Measurements from ENCODE around the gene KIDINS220. TPM values are rescaled to one million over a fixed set of nuclear protein-coding genes. Genes with fewer than 3 reads are reported as not detected.

Gene KIDINS220
- total and polyA plus RNA-seq, 2 of the 13 experiments (the other 11 are each of a cell fraction or from before 2014, with no cell fraction given) = 25.2 to 32.3 TPM

DNA sequence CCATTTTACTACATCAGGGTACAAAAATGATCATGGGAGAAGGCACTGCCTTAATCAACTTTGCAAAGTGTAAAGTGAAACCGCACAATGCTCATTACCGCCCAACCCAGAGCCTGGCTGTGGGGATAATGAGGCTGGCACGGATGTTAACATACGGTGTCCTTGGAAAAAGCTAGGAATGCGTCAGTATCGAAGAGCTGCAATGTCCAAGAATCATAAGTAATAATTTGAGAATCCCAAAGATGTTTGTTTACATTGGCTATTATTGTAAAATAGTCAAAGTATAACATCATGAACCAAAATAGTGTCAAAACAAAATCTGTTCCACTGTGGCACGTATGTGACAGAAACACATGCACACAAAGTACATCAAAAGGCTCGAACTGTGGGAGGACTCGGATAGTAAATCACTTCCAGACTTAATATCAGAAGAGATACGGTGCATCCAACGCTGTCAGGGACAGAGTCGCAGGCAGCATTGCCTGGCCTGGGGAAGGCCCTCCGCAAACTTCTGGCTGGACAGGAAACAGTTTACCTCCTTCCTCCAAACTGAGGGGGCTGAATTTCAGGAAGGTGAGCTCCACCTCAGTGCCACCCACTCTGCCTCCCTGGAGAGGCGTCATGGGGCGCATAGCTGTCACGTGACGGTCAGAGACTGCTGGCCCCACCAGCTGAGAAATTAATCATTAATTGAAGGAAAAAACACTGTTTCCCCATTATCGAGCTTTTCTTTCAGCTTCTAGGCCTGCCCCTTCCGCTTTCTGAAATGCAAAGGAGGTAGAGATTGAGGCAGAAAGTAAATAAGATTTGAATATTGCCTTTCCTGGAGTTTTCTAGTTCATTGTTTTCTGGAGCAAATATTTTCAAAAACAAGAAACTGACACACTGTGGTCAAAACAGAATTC is 157.3 kb downstream of the KIDINS220 start (continued):
- TF ChIP-seq, protein P1, sequence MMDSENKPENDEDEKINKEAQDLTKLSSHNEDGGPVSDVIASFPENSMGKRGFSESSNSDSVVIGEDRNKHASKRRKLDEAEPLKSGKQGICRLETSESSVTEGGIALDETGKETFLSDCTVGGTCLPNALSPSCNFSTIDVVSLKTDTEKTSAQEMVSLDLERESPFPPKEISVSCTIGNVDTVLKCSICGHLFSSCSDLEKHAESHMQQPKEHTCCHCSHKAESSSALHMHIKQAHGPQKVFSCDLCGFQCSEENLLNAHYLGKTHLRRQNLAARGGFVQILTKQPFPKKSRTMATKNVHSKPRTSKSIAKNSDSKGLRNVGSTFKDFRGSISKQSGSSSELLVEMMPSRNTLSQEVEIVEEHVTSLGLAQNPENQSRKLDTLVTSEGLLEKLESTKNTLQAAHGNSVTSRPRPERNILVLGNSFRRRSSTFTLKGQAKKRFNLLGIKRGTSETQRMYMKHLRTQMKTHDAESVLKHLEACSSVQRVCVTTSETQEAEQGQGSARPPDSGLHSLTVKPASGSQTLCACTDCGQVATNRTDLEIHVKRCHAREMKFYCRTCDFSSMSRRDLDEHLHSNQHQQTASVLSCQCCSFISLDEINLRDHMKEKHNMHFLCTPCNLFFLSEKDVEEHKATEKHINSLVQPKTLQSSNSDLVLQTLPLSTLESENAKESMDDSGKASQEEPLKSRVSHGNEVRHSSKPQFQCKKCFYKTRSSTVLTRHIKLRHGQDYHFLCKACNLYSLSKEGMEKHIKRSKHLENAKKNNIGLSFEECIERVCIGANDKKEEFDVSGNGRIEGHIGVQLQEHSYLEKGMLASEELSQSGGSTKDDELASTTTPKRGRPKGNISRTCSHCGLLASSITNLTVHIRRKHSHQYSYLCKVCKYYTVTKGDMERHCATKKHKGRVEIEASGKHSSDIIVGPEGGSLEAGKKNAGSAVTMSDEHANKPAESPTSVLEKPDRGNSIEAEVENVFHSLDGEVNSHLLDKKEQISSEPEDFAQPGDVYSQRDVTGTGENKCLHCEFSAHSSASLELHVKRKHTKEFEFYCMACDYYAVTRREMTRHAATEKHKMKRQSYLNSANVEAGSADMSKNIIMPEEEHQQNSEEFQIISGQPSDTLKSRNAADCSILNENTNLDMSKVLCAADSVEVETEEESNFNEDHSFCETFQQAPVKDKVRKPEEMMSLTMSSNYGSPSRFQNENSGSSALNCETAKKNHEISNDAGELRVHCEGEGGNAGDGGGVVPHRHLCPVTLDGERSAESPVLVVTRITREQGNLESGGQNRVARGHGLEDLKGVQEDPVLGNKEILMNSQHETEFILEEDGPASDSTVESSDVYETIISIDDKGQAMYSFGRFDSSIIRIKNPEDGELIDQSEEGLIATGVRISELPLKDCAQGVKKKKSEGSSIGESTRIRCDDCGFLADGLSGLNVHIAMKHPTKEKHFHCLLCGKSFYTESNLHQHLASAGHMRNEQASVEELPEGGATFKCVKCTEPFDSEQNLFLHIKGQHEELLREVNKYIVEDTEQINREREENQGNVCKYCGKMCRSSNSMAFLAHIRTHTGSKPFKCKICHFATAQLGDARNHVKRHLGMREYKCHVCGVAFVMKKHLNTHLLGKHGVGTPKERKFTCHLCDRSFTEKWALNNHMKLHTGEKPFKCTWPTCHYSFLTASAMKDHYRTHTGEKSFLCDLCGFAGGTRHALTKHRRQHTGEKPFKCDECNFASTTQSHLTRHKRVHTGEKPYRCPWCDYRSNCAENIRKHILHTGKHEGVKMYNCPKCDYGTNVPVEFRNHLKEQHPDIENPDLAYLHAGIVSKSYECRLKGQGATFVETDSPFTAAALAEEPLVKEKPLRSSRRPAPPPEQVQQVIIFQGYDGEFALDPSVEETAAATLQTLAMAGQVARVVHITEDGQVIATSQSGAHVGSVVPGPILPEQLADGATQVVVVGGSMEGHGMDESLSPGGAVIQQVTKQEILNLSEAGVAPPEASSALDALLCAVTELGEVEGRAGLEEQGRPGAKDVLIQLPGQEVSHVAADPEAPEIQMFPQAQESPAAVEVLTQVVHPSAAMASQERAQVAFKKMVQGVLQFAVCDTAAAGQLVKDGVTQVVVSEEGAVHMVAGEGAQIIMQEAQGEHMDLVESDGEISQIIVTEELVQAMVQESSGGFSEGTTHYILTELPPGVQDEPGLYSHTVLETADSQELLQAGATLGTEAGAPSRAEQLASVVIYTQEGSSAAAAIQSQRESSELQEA (CRISPR knock-in tag; IDR thresholded peaks at IDR 0.05; ENCODE audit: not compliant biosample characterization) = no peak
- peak; percentile 56; the same call in 1 of the 2 replicates for TF ChIP-seq NFKBIZ (CRISPR knock-in tag; IDR thresholded peaks at IDR 0.05)
- TF ChIP-seq, protein P2, sequence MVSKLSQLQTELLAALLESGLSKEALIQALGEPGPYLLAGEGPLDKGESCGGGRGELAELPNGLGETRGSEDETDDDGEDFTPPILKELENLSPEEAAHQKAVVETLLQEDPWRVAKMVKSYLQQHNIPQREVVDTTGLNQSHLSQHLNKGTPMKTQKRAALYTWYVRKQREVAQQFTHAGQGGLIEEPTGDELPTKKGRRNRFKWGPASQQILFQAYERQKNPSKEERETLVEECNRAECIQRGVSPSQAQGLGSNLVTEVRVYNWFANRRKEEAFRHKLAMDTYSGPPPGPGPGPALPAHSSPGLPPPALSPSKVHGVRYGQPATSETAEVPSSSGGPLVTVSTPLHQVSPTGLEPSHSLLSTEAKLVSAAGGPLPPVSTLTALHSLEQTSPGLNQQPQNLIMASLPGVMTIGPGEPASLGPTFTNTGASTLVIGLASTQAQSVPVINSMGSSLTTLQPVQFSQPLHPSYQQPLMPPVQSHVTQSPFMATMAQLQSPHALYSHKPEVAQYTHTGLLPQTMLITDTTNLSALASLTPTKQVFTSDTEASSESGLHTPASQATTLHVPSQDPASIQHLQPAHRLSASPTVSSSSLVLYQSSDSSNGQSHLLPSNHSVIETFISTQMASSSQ (IDR thresholded peaks at IDR 0.05; ENCODE audit: low read depth) = peak; percentile 99
- TF ChIP-seq, protein P2 (CRISPR knock-in tag; IDR thresholded peaks at IDR 0.05; ENCODE audit: borderline replicate concordance) = peak; percentile 99
- TF ChIP-seq KDM6A (CRISPR knock-in tag; IDR thresholded peaks at IDR 0.05; ENCODE audit: low read depth) = peak; percentile 30; the same call in 1 of the 2 replicates
- TF ChIP-seq, protein P3, sequence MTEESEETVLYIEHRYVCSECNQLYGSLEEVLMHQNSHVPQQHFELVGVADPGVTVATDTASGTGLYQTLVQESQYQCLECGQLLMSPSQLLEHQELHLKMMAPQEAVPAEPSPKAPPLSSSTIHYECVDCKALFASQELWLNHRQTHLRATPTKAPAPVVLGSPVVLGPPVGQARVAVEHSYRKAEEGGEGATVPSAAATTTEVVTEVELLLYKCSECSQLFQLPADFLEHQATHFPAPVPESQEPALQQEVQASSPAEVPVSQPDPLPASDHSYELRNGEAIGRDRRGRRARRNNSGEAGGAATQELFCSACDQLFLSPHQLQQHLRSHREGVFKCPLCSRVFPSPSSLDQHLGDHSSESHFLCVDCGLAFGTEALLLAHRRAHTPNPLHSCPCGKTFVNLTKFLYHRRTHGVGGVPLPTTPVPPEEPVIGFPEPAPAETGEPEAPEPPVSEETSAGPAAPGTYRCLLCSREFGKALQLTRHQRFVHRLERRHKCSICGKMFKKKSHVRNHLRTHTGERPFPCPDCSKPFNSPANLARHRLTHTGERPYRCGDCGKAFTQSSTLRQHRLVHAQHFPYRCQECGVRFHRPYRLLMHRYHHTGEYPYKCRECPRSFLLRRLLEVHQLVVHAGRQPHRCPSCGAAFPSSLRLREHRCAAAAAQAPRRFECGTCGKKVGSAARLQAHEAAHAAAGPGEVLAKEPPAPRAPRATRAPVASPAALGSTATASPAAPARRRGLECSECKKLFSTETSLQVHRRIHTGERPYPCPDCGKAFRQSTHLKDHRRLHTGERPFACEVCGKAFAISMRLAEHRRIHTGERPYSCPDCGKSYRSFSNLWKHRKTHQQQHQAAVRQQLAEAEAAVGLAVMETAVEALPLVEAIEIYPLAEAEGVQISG (CRISPR knock-in tag; IDR thresholded peaks at IDR 0.05) = peak; percentile 78
- TF ChIP-seq, protein P4, sequence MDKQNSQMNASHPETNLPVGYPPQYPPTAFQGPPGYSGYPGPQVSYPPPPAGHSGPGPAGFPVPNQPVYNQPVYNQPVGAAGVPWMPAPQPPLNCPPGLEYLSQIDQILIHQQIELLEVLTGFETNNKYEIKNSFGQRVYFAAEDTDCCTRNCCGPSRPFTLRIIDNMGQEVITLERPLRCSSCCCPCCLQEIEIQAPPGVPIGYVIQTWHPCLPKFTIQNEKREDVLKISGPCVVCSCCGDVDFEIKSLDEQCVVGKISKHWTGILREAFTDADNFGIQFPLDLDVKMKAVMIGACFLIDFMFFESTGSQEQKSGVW (CRISPR knock-in tag; IDR thresholded peaks at IDR 0.05; ENCODE audit: borderline replicate concordance) = no peak
- peak; percentile 83 for TF ChIP-seq ZSCAN25 (CRISPR knock-in tag; IDR thresholded peaks at IDR 0.05)
- 0 out of 2 replicates have a peak, but pooled peaks have one; percentile 30 for TF ChIP-seq HNF4G (IDR thresholded peaks at IDR 0.05; ENCODE audit: borderline replicate concordance, low read depth, low read length)
- TF ChIP-seq HNF4G (CRISPR knock-in tag; IDR thresholded peaks at IDR 0.05; ENCODE audit: borderline replicate concordance, low read depth) = no peak

Measured in HepG2 (cell line).